ENCODE results near the gene MAN2A2.

GRCh38 chr15:90889736-90890456, 13.2 kb upstream of the MAN2A2 start:
- TF ChIP-seq EZH2 (IDR thresholded peaks at IDR 0.05; ENCODE audit: insufficient read depth, poor library complexity, severe bottlenecking) (no peak), EZH2phosphoT487 (IDR thresholded peaks at IDR 0.05; ENCODE audit: insufficient read depth, low read depth) (no peak)

Data from GM23248 (cell line).